Liver (tissue), 9 donors: Measurements from ENCODE around the gene TRIM3. TPM values are rescaled to one million over a fixed set of nuclear protein-coding genes. Genes with fewer than 3 reads are reported as not detected.

Experiments used
- DNase-seq: peaks from one replicate; pipeline ENCODE4 v3.0.0-alpha.2; 2017; ENCODE audit warnings: low spot score
- H3K27ac ChIP-seq, 2 donors: one replicate each; pipeline ENCODE4 v1.7.0; 2013; ENCODE audit warnings: inconsistent platforms in 2 of 2, low read length in 2 of 2, control low read depth in 1 of 2, low read depth in 1 of 2, mild to moderate bottlenecking in 1 of 2
- H3K27me3 ChIP-seq, 4 donors: one replicate each; pipeline versions ENCODE4 v1.6.1 to v1.7.0; 2013; ENCODE audit warnings: low read length in 3 of 4, inconsistent platforms in 1 of 4, mild to moderate bottlenecking in 1 of 4, moderate library complexity in 1 of 4; ENCODE audit not compliant: control insufficient read depth in 4 of 4, insufficient read depth in 4 of 4
- H3K36me3 ChIP-seq, 4 donors: one replicate each; pipeline versions ENCODE4 v1.6.1 to v1.7.0; 2013; ENCODE audit warnings: low read length in 3 of 4, mild to moderate bottlenecking in 3 of 4, low read depth in 1 of 4, moderate library complexity in 1 of 4; ENCODE audit not compliant: control insufficient read depth in 4 of 4, insufficient read depth in 3 of 4
- H3K4me1 ChIP-seq, 4 donors: one replicate each; pipeline versions ENCODE4 v1.6.1 to v1.7.0; 2013; ENCODE audit warnings: low read length in 3 of 4, mild to moderate bottlenecking in 3 of 4, moderate library complexity in 1 of 4; ENCODE audit not compliant: control insufficient read depth in 4 of 4, insufficient read depth in 4 of 4
- H3K4me3 ChIP-seq, 3 donors: one replicate each; pipeline versions ENCODE4 v1.6.1 to v1.7.0; 2013; ENCODE audit warnings: low read length in 3 of 3, control low read depth in 1 of 3, low read depth in 1 of 3, mild to moderate bottlenecking in 1 of 3
- H3K9ac ChIP-seq, 2 donors: one replicate each; pipeline ENCODE4 v1.7.0; 2013; ENCODE audit warnings: low read length in 2 of 2, mild to moderate bottlenecking in 2 of 2, moderate library complexity in 2 of 2, control low read depth in 1 of 2, low read depth in 1 of 2
- H3K9me3 ChIP-seq, 4 donors: one replicate each; pipeline versions ENCODE4 v1.6.1 to v1.7.0; 2013; ENCODE audit warnings: low read length in 3 of 4; ENCODE audit not compliant: control insufficient read depth in 4 of 4
- ATF3 ChIP-seq: IDR thresholded peaks from 2 replicates; pipeline ENCODE4 v1.6.1; 2016; ENCODE audit warnings: antibody characterized with exemption
- CTCF ChIP-seq: fragments of 150-350 bp; IDR thresholded peaks from 2 replicates; pipeline ENCODE4 v1.5.1; 2017; ENCODE audit warnings: improper control_type of control experiment, low read depth, low read length; ENCODE audit not compliant: missing input control
- EGR1 ChIP-seq, 2 donors: IDR thresholded peaks; 2 replicates each; pipeline ENCODE4 v1.6.1; 2016 to 2018; ENCODE audit warnings: antibody characterized with exemption in 2 of 2, low read depth in 2 of 2
- FOXA1 ChIP-seq: IDR thresholded peaks from 2 replicates; pipeline ENCODE4 v1.6.1; 2016; ENCODE audit warnings: antibody characterized with exemption
- FOXA2 ChIP-seq: IDR thresholded peaks from 2 replicates; pipeline ENCODE4 v1.6.1; 2016; ENCODE audit warnings: antibody characterized with exemption
- GABPA ChIP-seq, 2 donors: IDR thresholded peaks in 1 of 2; conservative IDR thresholded peaks in 1 of 2; 2 replicates each; pipeline ENCODE4 v1.6.1; 2016; ENCODE audit warnings: antibody characterized with exemption in 2 of 2, mild to moderate bottlenecking in 1 of 2, moderate library complexity in 1 of 2
- HNF4A ChIP-seq, 2 donors: conservative IDR thresholded peaks; 2 replicates each; pipeline ENCODE4 v1.6.1; 2016; ENCODE audit warnings: antibody characterized with exemption in 2 of 2, mild to moderate bottlenecking in 2 of 2
- HNF4G ChIP-seq: IDR thresholded peaks from 2 replicates; pipeline ENCODE4 v1.6.1; 2016; ENCODE audit warnings: antibody characterized with exemption
- MAX ChIP-seq: IDR thresholded peaks from 2 replicates; pipeline ENCODE4 v1.6.1; 2016; ENCODE audit warnings: antibody characterized with exemption
- NR2F2 ChIP-seq: IDR thresholded peaks from 2 replicates; pipeline ENCODE4 v1.6.1; 2016; ENCODE audit warnings: antibody characterized with exemption
- RAD21 ChIP-seq, 2 donors: IDR thresholded peaks; 2 replicates each; pipeline ENCODE4 v1.6.1; 2016; ENCODE audit warnings: antibody characterized with exemption in 2 of 2, mild to moderate bottlenecking in 2 of 2
- RXRA ChIP-seq, 2 donors: IDR thresholded peaks; 2 replicates each; pipeline ENCODE4 v1.6.1; 2017 to 2018; ENCODE audit warnings: antibody characterized with exemption in 2 of 2, mild to moderate bottlenecking in 1 of 2
- SP1 ChIP-seq: IDR thresholded peaks from 2 replicates; pipeline ENCODE4 v1.6.1; 2018; ENCODE audit warnings: antibody characterized with exemption, mild to moderate bottlenecking
- TAF1 ChIP-seq: conservative IDR thresholded peaks from 2 replicates; pipeline ENCODE4 v1.6.1; 2016; ENCODE audit warnings: antibody characterized with exemption, mild to moderate bottlenecking
- ZBTB33 ChIP-seq: IDR thresholded peaks from 2 replicates; pipeline ENCODE4 v1.6.1; 2016; ENCODE audit warnings: antibody characterized with exemption
- WGBS: extraction: QIAGEN DNeasy Blood & Tissue Kit; methylation state at CpG from one replicate; pipeline ENCODE4 v1.1.7; 2013; 5-methylcytosine and 5-hydroxymethylcytosine counted together
- polyA plus RNA-seq, 2 donors: library from polyadenylated mRNA; stranded (reverse) in 1 of 2; unstranded in 1 of 2; fragments of 200-250 nt in 1 of 2; fragments of >200 nt in 1 of 2; fragmentation: Nextera tagmentation in 1 of 2; extraction: Ambion mirVana in 1 of 2; gene quantifications; one replicate each; pipeline versions ENCODE4 v1.2.1 to v1.2.3, GENCODE V29; 2013 to 2015
- total RNA-seq, 2 donors: library from RNA; depleted of rRNA; stranded (reverse); fragments of >200 nt; gene quantifications; one replicate each; pipeline ENCODE4 v1.2.3, GENCODE V29; 2014
- donor health status: healthy.
- donor health status: healthy.
- donor health status: healthy.
- donor health status: healthy.
- donor health status: healthy.

Gene TRIM3
- total and polyA plus RNA-seq, 4 donors = 5.2 to 12.7 (median 9.1) TPM

GRCh38 chr11:6476571-6476970 lies 2.8 kb upstream of the TRIM3 start:
- Histone ChIP-seq H3K36me3 (peaks cover 3 to 30% (median 14%) of the 10 kb centered on the region in 4 donors), H3K4me1 (peaks cover 5 to 49% (median 31%) of the 10 kb centered on the region in 4 donors)
- WGBS = 97% methylated on average over 4 of the region's 4 CpGs

GRCh38 chr11:6475936-6476335 lies 2.2 kb upstream of the TRIM3 start:
- H3K36me3 ChIP-seq = peaks cover 3 to 30% (median 14%) of the 10 kb centered on the region in 4 donors
- no peak for TF ChIP-seq CTCF
- TF ChIP-seq RXRA (IDR thresholded peaks at IDR 0.05) = no peak
- TF ChIP-seq FOXA1 = no peak
- no peak for TF ChIP-seq MAX
- TF ChIP-seq FOXA2 = no peak
- TF ChIP-seq SP1 = no peak
- no peak for TF ChIP-seq EGR1 (IDR thresholded peaks at IDR 0.05; ENCODE audit: low read depth in 2 of 2)
- TF ChIP-seq ZBTB33 = no peak
- no peak overlapping the region for H3K4me3 ChIP-seq
- no peak overlapping the region for H3K27ac ChIP-seq
- DNase-seq = no peak
- H3K27me3 ChIP-seq = no peaks in the 10 kb centered on the region
- H3K9me3 ChIP-seq = no peaks in the 10 kb centered on the region
- peaks cover 5 to 49% (median 31%) of the 10 kb centered on the region in 4 donors for H3K4me1 ChIP-seq
- no peak overlapping the region for H3K9ac ChIP-seq
- 65% methylated on average over 5 of the region's 5 CpGs for WGBS

More at GRCh38 chr11:6476571-6476970, 2.8 kb upstream of the TRIM3 start:
- TF ChIP-seq RAD21 (IDR thresholded peaks at IDR 0.05) (no peak), GABPA (IDR thresholded peaks at IDR 0.05 in 1 of 2, conservative IDR thresholded peaks at IDR 0.05 in 1 of 2) (no peak), FOXA1 (no peak)
- DNase-seq = no peak
- Histone ChIP-seq H3K4me3 (no peak overlapping the region), H3K27ac (no peak overlapping the region), H3K9me3 (no peaks in the 10 kb centered on the region), H3K27me3 (no peaks in the 10 kb centered on the region), H3K9ac (no peak overlapping the region)

- no peaks in the 10 kb centered on the region for H3K9me3 ChIP-seq
- H3K9ac ChIP-seq = no peak overlapping the region
- peaks cover 5 to 41% (median 24%) of the 10 kb centered on the region in 4 donors for H3K4me1 ChIP-seq
- H3K27me3 ChIP-seq = no peaks in the 10 kb centered on the region
- no peak overlapping the region for H3K4me3 ChIP-seq
- H3K36me3 ChIP-seq = peaks cover 3 to 30% (median 14%) of the 10 kb centered on the region in 4 donors
- H3K27ac ChIP-seq = peak overlapping the region in 1 of 2 donors; percentile 72
- TF ChIP-seq CTCF (no peak), GABPA (IDR thresholded peaks at IDR 0.05 in 1 of 2, conservative IDR thresholded peaks at IDR 0.05 in 1 of 2) (no peak), MAX (no peak), TAF1 (no peak), NR2F2 (no peak), ATF3 (no peak), RAD21 (IDR thresholded peaks at IDR 0.05) (no peak), HNF4G (no peak), HNF4A (conservative IDR thresholded peaks at IDR 0.05) (no peak)
- WGBS = 85% methylated on average over 3 of the region's 3 CpGs
- no peak for DNase-seq
Measured at GRCh38 chr11:6474806-6475500, 1.2 kb upstream of the TRIM3 start.
